RWPE2 (cell line): ENCODE data around the gene TXNRD3.

Source experiments
- ATAC-seq: fragments of 200-7000 bp; cut with Tn5 transposase; 3 replicates; pipeline ENCODE4 v1.9.1; 2021; ENCODE audit warnings: low read depth
- DNase-seq: peaks from one replicate; pipeline ENCODE4 v3.0.0-alpha.2; 2020; ENCODE audit warnings: low spot score
- H3K27ac ChIP-seq: fragments of 450-650 bp; 2 replicates; pipeline ENCODE4 v1.5.1; 2017; ENCODE audit warnings: mild to moderate bottlenecking; ENCODE audit not compliant: poor library complexity, severe bottlenecking
- H3K27me3 ChIP-seq: fragments of 250-450 bp; sonication (Bioruptor Pico); 2 replicates; pipeline ENCODE4 v1.5.1; 2021; ENCODE audit warnings: mild to moderate bottlenecking, moderate library complexity; ENCODE audit not compliant: insufficient read depth, poor library complexity, severe bottlenecking
- H3K36me3 ChIP-seq: fragments of 250-450 bp; sonication (Bioruptor Pico); 2 replicates; pipeline ENCODE4 v1.5.1; 2020; ENCODE audit warnings: low read depth, mild to moderate bottlenecking, moderate library complexity
- H3K4me1 ChIP-seq: fragments of 250-450 bp; sonication (Bioruptor Pico); 2 replicates; pipeline ENCODE4 v1.5.1; 2021; ENCODE audit warnings: mild to moderate bottlenecking, moderate library complexity; ENCODE audit not compliant: insufficient read depth, poor library complexity, severe bottlenecking
- H3K4me3 ChIP-seq: fragments of 250-450 bp; sonication (Bioruptor Pico); 2 replicates; pipeline ENCODE4 v1.5.1; 2021; ENCODE audit warnings: mild to moderate bottlenecking, moderate library complexity; ENCODE audit not compliant: severe bottlenecking
- H3K9me3 ChIP-seq: fragments of 250-450 bp; sonication (Bioruptor Pico); 2 replicates; pipeline ENCODE4 v1.5.1; 2021; ENCODE audit warnings: mild to moderate bottlenecking, moderate library complexity; ENCODE audit not compliant: severe bottlenecking
- TF ChIP-seq, protein P1 (sequence below): fragments of 450-650 bp; IDR thresholded peaks from one replicate; pipeline ENCODE4 v1.5.1; 2017; ENCODE audit warnings: mild to moderate bottlenecking, moderate library complexity; ENCODE audit not compliant: poor library complexity, severe bottlenecking

The TXNRD3 gene

DNA sequence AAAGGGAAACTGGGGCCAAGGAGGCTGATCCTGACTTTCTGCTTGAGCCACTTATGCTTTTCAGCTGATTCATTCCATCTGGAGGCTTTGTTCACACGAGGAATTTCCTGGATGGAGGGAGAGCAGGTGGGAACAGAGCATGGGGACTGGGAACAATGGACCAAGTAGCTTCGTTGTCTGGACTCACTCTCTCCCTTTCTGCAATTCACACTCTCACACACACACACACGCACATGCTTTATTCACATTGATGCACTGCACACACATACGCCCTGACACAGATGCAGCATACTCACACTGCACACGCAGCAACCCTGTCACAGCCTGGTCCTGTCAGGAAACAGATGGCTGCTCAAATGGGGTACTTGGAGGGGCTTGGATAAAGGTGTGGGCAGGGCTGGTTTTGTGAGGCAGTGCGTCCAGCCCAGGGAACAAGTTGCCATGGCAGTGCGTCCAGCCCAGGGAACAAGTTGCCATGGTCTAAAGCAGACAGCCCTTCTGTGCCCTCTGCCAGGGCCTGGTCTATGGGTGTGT is 29.4 kb upstream of the TXNRD3 start:
- no peaks in the 10 kb centered on the region for H3K4me1 ChIP-seq

DNA sequence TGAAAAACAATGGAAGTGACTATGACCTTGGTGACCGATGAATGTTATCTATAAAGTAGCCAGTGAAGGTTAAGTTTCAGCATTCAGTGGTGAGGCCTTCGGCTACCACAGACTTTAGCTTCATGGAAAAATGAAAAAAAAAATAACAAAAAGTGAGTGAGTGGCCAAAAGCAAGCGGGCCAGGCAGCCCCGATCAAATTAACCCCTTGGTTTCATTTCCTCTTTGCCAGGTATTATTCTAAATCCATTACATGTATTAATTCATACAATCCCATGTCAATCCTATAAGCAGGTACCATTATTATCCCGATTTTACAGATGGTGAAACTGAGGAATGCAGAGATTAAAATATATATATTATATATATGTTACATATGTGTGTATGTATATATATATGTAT is 28.1 kb upstream of the TXNRD3 start:
- TF ChIP-seq, protein P1, sequence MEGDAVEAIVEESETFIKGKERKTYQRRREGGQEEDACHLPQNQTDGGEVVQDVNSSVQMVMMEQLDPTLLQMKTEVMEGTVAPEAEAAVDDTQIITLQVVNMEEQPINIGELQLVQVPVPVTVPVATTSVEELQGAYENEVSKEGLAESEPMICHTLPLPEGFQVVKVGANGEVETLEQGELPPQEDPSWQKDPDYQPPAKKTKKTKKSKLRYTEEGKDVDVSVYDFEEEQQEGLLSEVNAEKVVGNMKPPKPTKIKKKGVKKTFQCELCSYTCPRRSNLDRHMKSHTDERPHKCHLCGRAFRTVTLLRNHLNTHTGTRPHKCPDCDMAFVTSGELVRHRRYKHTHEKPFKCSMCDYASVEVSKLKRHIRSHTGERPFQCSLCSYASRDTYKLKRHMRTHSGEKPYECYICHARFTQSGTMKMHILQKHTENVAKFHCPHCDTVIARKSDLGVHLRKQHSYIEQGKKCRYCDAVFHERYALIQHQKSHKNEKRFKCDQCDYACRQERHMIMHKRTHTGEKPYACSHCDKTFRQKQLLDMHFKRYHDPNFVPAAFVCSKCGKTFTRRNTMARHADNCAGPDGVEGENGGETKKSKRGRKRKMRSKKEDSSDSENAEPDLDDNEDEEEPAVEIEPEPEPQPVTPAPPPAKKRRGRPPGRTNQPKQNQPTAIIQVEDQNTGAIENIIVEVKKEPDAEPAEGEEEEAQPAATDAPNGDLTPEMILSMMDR: no peak
- DNase-seq (no peak), ATAC-seq (no peak)
- Histone ChIP-seq H3K9me3 (no peaks in the 10 kb centered on the region), H3K4me3 (no peak overlapping the region), H3K36me3 (no peaks in the 10 kb centered on the region), H3K4me1 (no peaks in the 10 kb centered on the region), H3K27ac (no peak overlapping the region), H3K27me3 (no peaks in the 10 kb centered on the region)

More for the DNA sequence above, 29.4 kb upstream of the TXNRD3 start:
- no peak for DNase-seq
- no peak overlapping the region for H3K27ac ChIP-seq
- H3K4me3 ChIP-seq: no peak overlapping the region
- H3K9me3 ChIP-seq: no peaks in the 10 kb centered on the region
- no peaks in the 10 kb centered on the region for H3K27me3 ChIP-seq
- ATAC-seq: no peak
- TF ChIP-seq, protein P1: no peak
- H3K36me3 ChIP-seq: no peaks in the 10 kb centered on the region

DNA sequence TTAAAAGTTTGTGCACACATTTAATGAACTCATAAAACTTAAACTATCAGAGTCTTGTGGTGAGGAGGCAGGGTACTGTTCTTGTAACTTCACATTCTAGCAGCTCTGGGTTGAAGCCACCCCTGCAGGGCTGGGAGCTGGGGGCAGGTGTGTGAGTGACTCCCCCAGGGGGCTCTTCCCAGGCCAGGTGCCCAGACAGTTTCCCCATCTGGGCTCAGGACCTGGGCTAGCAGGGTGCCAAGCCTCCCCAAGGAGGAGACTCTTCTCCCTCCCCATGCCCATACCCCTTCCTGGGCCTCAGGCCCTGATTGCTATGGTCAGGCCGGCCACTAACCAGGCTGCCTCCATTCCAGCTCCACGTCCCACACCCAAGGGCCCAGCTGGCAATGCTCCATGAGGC is 27.1 kb upstream of the TXNRD3 start:
- DNase-seq (no peak), ATAC-seq (no peak)
- H3K27me3 ChIP-seq: no peaks in the 10 kb centered on the region
- no peak overlapping the region for H3K27ac ChIP-seq
- TF ChIP-seq, protein P1: no peak
- H3K4me3 ChIP-seq: no peak overlapping the region
- no peaks in the 10 kb centered on the region for H3K36me3 ChIP-seq
- no peaks in the 10 kb centered on the region for H3K9me3 ChIP-seq
- H3K4me1 ChIP-seq: no peaks in the 10 kb centered on the region

DNA sequence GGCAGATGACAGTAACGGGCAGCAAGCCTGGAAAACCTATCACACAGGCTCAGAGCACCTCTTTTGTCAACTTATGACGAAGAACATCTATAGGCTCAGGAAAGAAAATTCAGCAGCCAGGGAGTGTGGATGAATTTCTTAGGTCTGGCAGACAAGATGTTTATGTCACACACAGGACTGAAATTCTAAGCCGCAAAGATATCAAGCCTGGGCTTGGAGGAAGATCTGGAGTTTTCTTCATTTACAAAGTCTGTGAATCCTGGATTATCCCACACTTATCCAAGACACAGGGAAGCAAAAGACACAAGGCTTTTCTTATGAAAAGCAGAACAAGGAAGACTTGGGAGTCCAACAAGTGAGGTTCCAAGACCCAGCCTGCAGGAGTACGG is 25.7 kb upstream of the TXNRD3 start:
- TF ChIP-seq, protein P1: no peak
- Histone ChIP-seq H3K4me1 (no peaks in the 10 kb centered on the region), H3K27me3 (no peaks in the 10 kb centered on the region), H3K27ac (no peak overlapping the region), H3K36me3 (no peaks in the 10 kb centered on the region), H3K9me3 (no peaks in the 10 kb centered on the region), H3K4me3 (no peak overlapping the region)
- ATAC-seq (no peak), DNase-seq (no peak)

DNA sequence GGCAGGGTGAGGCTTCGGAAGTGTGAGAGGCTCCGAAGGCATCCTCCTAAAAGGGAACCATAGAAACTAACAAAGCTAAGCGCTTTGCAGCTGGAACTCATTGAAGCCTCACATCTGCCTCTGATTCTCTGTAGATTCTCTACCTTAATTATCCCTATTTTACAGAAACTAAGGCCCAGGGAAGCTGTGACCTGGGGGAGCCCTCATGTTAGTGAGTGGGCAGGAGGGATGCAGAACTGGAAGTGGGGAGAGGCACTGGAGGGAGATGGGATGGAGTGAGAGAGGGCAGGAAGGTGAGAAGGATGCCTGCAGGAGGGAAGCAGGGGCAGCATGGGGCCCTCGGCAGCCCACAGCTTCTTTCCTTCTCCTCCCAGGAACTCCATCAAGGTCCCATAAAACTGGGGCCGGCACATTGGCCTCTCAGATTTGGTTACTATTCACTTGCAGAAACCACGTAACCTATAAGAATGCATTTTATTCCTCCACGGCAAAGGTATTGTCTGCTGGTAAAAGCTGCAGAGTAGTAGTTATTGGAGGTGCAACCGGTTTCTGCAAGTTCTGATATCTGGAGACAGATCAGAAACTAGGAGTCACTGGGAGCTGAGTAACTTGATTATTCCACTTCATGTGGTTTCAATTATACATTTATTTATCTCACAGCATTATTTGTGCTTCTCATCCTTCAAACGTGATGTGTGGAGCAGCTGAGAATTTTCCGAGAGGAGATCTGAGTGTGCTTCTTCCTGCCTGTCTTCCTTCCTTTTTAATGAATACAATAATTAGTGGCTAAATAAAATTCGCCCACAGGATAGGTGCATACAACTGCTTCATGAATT is 25.1 kb upstream of the TXNRD3 start:
- TF ChIP-seq, protein P1: no peak
- no peaks in the 10 kb centered on the region for H3K27me3 ChIP-seq
- no peak overlapping the region for H3K4me3 ChIP-seq
- H3K9me3 ChIP-seq: no peaks in the 10 kb centered on the region
- no peak for DNase-seq
- H3K36me3 ChIP-seq: no peaks in the 10 kb centered on the region
- H3K4me1 ChIP-seq: no peaks in the 10 kb centered on the region
- H3K27ac ChIP-seq: no peak overlapping the region
- no peak for ATAC-seq
